OCI-LY1 (cell line): Measurements from ENCODE around the gene MYOF.

Source experiments
- EZH2 ChIP-seq: fragments of 200-600 bp; sonication (generic), shearing (Covaris generic); IDR thresholded peaks from 2 replicates; pipeline ENCODE4 v1.8.0; 2017; ENCODE audit warnings: borderline replicate concordance, mixed run types, mild to moderate bottlenecking, antibody characterized with exemption, low read length, moderate library complexity, mixed read lengths
- TF ChIP-seq, protein P1 (sequence below): fragments of 200-600 bp; sonication (generic), shearing (Covaris generic); IDR thresholded peaks from 2 replicates; pipeline ENCODE4 v1.5.1; 2017; ENCODE audit warnings: mild to moderate bottlenecking, antibody characterized with exemption, low read length, moderate library complexity, mixed read lengths

DNA sequence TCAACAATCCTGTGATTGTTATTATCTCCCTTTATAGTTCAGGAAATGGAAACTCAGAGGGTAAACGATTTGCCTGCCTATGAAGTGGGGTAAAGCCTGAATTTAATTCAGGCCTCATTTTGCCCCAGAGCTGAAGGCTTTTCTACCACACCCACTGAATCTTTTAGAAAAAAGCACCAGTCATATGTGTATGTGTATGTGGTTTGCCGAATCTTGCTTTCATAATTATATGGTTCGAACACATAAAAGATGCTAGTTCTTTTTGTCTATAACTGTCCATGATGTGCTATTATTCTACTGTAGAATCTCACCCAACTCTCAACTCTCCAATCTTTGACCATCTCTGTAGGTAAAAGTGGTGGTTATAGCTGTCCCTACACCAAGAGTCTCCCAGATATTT lies 83.6 kb downstream of the MYOF start:
- TF ChIP-seq, protein P1, sequence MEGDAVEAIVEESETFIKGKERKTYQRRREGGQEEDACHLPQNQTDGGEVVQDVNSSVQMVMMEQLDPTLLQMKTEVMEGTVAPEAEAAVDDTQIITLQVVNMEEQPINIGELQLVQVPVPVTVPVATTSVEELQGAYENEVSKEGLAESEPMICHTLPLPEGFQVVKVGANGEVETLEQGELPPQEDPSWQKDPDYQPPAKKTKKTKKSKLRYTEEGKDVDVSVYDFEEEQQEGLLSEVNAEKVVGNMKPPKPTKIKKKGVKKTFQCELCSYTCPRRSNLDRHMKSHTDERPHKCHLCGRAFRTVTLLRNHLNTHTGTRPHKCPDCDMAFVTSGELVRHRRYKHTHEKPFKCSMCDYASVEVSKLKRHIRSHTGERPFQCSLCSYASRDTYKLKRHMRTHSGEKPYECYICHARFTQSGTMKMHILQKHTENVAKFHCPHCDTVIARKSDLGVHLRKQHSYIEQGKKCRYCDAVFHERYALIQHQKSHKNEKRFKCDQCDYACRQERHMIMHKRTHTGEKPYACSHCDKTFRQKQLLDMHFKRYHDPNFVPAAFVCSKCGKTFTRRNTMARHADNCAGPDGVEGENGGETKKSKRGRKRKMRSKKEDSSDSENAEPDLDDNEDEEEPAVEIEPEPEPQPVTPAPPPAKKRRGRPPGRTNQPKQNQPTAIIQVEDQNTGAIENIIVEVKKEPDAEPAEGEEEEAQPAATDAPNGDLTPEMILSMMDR: no peak
- TF ChIP-seq EZH2: no peak
